Stromal cell of bone marrow (primary cell): Measurements from ENCODE around the gene BACH2.
A peak's percentile ranks its signal among the peaks of the same experiment; 100 is the strongest.

Source experiments
- DNase-seq: peaks from one replicate; pipeline ENCODE4 v3.0.0-alpha.2; 2012; ENCODE audit warnings: low read depth

BACH2 gene

GRCh38 chr6:90025523-90026061 is 271.1 kb downstream of the BACH2 start:
- DNase-seq = peak; percentile 95

DNA sequence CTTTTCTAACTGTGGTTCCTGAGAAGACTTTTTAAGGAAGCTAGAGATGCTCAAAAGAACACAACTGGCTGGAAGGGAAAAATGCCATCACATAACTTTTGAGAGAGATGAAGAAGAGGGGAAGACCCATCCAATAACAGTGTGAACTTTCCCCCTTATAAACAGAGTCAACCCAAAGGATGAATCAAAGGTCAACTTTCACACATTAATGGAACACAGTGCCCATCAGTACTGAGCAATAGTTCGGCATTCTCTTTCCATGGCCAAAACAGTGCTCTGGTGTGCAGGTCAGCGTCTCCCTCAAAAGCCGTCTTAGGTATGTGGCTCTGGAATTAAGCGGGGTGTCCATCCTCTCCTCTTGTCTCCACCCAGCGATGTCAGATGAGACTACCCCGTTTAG is 272.0 kb downstream of the BACH2 start:
- no peak for DNase-seq

DNA sequence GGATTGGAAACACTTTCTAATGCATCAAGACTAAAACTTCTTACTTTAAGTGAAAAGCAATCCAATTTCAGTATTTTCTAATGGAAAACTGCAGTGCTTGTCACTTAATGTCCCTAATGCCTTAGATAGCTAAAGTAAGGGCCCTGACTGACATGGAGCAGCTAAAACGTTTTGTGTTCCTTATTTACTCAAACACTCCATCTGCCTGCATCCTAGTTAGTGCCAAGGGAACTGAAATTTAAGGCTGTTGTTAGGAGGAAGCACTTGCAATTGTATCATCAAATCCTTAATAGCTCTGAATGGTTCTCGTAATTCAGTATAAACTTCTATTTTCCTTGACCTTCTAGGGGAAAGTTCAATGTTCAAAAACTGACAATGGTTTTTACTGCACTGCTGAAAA is 274.9 kb downstream of the BACH2 start:
- DNase-seq = no peak

- no peak for DNase-seq
Observed at GRCh38 chr6:90020746-90021145, 275.9 kb downstream of the BACH2 start.

DNA sequence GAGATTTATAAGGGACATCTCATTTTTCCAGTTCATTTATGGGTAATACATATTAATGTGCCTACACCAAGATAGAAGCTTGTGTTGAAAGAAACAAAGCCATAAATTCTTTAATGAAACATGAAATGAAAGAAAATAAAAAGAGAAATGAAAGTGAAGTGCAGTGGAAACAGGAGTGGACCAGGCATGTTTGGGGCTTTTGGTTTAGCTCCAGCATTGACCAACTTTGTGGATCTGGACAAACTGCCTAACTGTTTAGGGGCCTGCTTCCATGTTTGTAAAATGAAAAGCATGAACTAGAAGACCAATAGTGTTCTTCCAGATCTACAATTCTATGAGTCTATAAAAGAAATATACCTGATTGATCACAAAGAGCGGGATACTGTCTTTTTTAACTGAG is 277.4 kb downstream of the BACH2 start:
- no peak for DNase-seq

GRCh38 chr6:90015883-90016282 is 280.8 kb downstream of the BACH2 start:
- DNase-seq = no peak

DNA sequence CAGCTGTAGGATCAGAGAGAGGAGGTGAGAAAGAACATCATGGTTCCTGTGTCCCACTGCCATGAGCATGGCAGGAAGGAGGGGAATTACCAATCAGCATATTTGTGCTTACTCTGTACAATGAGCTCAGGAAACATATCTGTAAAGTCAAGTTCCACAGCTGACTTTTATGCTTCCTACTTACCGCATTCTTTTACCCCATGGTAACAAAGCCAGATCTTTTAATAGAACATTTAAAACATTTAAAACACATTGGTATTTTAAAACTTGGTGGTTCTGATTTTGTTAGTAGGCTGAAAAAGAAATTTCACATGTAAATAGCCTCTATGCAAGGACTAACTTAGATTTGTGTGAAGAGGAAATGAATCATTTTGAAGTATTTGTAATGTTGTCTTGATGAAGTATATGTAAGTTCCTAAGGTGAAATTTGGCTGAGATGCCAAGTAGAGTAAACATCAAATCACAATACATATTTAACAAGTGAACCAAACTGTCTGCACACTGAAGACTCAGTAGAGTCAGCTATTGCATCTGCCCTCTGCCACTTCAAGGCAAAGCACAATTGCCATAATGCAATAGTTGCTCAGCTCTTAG is 287.6 kb downstream of the BACH2 start:
- no peak for DNase-seq

GRCh38 chr6:90008189-90008907 is 288.3 kb downstream of the BACH2 start:
- DNase-seq = no peak

DNA sequence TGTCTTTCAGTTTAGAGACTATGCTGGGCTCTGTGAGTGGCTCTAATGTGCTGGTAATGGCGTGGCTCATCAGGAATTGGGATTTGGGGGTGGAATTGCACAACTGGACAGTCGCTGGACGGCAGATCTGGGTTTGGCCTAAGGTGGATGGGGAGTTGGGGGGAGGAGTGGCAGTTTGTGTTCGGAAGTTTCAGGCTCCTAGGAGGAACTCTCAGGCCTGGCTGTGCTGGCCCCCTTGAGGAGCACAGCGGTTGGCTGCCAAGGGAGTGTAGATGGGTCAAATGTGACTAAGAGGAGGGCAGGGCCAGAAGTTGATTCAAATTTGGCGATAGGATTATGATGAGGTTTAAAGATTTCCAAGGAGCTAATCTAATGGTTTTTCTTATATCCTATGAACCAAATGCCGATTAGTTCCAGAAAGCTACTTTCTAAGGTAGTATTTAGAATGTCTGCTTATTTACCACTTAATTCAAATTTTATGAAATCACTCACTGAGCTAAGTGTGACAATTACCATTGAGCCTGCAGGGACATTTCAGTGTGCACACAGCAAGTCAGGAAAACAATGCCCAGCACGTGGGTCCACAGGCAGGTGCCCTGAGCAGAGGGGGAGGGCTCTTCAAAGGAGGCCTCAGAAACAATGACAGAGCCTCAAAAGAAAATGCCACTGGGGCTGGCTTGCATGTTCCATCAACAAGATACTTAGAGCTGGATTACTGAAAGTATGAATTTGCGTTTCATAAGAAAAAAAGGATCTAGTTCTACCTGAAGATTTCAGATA is 291.4 kb downstream of the BACH2 start:
- DNase-seq = peak; percentile 36

DNA sequence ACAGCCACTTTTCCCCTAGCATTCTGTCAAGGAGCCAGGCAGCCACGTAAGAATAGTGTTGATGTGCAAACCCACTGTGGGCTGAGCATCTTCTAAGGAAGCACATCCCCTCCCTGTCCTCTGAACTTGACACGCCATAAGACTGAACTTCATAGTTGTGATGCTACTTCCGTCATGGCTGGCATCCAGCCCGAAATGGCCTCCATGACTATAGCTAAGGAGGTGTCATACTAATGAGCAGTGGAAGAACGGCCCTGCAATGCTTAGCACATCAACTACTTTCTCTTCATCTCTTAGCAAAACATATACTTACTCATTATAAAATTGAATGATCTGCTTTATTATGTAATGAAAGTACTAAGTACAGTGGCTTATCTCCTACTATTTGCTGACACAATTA is 292.1 kb downstream of the BACH2 start:
- DNase-seq = no peak

GRCh38 chr6:90003941-90004340 is 292.7 kb downstream of the BACH2 start:
- no peak for DNase-seq

GRCh38 chr6:90003069-90003795 is 293.4 kb downstream of the BACH2 start:
- no peak for DNase-seq

DNA sequence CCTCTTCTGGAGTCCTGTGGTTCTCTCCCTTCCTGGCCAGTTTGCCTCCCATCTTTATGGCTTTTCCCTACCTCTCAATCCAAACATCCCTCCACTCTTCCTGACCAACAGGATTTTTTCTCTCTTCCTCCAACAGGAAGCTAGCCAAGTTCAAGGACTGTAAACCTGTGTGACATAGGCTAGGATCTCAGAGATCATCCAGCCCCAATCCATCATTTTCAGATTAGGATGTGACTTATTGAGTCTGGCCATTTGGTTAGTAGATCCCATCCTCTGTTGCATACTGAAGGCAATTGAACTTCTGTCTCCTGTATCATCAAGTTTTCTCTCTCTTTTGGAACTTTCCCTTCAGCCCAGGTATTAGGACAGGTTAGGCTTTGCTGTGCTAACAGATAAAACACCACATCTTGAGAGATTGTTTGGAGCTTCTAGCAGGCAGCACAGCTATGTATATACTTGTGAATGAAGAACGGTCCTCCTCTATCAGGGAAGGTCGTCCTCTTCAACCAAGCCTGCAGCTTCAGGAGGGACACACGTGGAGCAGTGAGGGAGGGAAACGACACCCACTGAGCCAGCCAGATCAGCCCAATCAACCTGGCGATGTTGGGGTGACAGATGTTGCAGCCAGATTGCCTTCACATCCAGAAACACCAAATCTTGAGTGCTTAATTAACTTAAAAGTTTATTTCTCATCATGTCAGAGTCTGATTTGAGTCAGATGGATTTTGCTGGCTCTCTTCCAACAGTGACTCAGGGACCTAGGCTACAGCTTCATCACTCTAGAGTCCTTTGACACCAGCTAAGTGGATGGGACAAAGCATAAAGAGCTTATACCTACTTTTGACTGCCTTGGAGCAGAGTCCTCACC is 295.5 kb downstream of the BACH2 start:
- peak; percentile 25 for DNase-seq

DNA sequence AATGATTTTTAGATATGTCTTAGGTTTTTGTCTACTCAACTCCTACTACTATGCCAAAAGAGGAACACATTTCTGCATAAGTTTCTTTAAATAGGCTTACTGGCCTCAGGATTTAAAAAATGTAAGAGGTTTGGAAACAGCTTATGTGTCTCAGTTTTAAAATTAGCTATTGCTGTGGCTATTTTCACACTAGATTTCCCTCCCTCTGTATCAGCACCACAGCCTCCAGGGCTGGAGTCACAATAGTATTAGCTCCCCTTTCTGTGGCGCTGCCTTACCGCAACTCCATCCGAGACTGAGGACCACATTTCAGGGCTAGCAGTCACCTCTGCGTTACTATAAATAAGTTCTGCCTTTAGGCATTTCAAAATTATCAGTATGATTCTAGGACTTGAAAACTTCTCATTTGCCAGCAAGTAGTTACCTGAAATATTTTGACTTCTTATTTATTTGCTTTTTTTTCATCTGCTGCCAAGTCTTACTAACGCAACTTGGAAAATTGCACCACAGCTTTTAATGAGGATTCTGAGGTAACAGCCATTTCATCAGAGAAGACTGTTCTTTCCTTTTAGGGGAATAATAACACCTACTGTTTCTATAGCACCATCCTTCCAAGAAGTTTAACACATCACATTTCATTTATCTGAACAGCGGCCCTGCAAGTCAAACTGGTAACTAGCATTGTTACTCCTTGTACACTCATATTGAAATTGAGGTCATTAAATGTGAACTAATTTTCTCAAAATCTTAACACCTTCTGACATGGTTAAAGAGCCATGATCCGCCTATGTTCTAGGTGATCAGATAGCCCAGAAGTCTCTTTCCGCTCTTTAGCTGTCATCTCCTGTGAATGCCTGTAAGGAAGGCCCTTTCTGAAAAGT is 296.5 kb downstream of the BACH2 start:
- no peak for DNase-seq

GRCh38 chr6:89999154-89999553 is 297.5 kb downstream of the BACH2 start:
- DNase-seq = no peak

- peak; percentile 47 for DNase-seq
Observed at GRCh38 chr6:89997456-89998445, 298.9 kb downstream of the BACH2 start.

DNA sequence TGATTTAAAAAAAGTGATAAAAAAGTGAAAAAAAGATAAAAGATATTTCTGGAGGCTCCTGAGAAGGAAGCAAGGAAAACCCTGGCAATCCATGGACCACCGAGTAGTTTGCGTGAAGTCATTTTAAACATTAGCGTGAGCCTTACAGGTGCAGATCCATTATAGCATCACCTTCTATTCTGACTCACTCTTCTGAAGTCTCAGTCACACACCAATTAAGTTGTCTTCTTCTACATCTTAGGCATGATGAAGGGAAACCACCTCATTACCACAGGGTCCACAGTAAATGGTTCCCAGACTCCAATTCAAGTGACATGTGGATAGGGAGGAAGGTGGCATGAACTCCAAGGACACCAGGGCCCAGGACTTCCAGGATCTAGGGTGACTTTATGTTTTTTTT is 303.2 kb downstream of the BACH2 start:
- DNase-seq = no peak

- DNase-seq = no peak
Observed at GRCh38 chr6:89992818-89993217, 303.8 kb downstream of the BACH2 start.

- DNase-seq = peak; percentile 63
Observed at GRCh38 chr6:89989742-89990141, 306.9 kb downstream of the BACH2 start.
